ENCODE results near the gene DDX3X. TPM values are rescaled to one million over a fixed set of nuclear protein-coding genes. Genes with fewer than 3 reads are reported as not detected.
"Not testable (repeated sequence)": the region's sequence is repeated elsewhere in the genome, so short reads cannot be mapped to it uniquely, and the experiment has no call there.

DDX3X gene
- total RNA-seq, 2 donors from 2014 or later, result 795 to 944 TPM

GRCh38 chrX:41351923-41352322 is 18.0 kb downstream of the DDX3X start:
- no peak for DNase-seq
- no peaks in the 10 kb centered on the region for H3K27me3 Mint-ChIP-seq
- H3K4me1 Mint-ChIP-seq, result peaks cover 22% of the 10 kb centered on the region

GRCh38 chrX:41352329-41352838 is 18.4 kb downstream of the DDX3X start:
- Mint-ChIP-seq H3K27ac (peak overlapping the region; percentile 94), H3K36me3 (ENCODE audit: low read depth) (no peaks in the 10 kb centered on the region), H3K4me3 (peak overlapping the region; percentile 76), H3K27me3 (no peaks in the 10 kb centered on the region), H3K4me1 (peaks cover 22% of the 10 kb centered on the region)
- no peaks in the 10 kb centered on the region for H3K9me3 ChIP-seq (ENCODE audit: control insufficient read depth, low read length, poor library complexity, severe bottlenecking)
- no peak for DNase-seq
- peak; percentile 21 for ATAC-seq

More at GRCh38 chrX:41351923-41352322, 18.0 kb downstream of the DDX3X start:
- peak; percentile 12 for ATAC-seq
- no peaks in the 10 kb centered on the region for H3K9me3 ChIP-seq (ENCODE audit: control insufficient read depth, low read length, poor library complexity, severe bottlenecking)
- Mint-ChIP-seq H3K36me3 (ENCODE audit: low read depth) (peaks cover 2% of the 10 kb centered on the region), H3K4me3 (peak overlapping the region; percentile 76), H3K27ac (peak overlapping the region; percentile 94)

- Mint-ChIP-seq H3K27ac (peak overlapping the region; percentile 3), H3K4me3 (no peak overlapping the region), H3K4me1 (peaks cover 22% of the 10 kb centered on the region), H3K27me3 (no peaks in the 10 kb centered on the region), H3K36me3 (ENCODE audit: low read depth) (no peaks in the 10 kb centered on the region)
- no peaks in the 10 kb centered on the region for H3K9me3 ChIP-seq (ENCODE audit: control insufficient read depth, low read length, poor library complexity, severe bottlenecking)
- peak; percentile 9 for ATAC-seq
- no peak for DNase-seq
Observed at GRCh38 chrX:41353985-41354384, 20.0 kb downstream of the DDX3X start.

GRCh38 chrX:41369152-41369551 is 35.2 kb downstream of the DDX3X start:
- Mint-ChIP-seq H3K27me3 (no peaks in the 10 kb centered on the region), H3K27ac (no peak overlapping the region), H3K4me1 (peaks cover 2% of the 10 kb centered on the region), H3K4me3 (no peak overlapping the region), H3K36me3 (ENCODE audit: low read depth) (no peaks in the 10 kb centered on the region)
- DNase-seq (no peak), ATAC-seq (no peak)
- no peaks in the 10 kb centered on the region for H3K9me3 ChIP-seq (ENCODE audit: control insufficient read depth, low read length, poor library complexity, severe bottlenecking)

GRCh38 chrX:41371575-41371974 is 37.6 kb downstream of the DDX3X start:
- not testable (repeated sequence) for H3K4me1 Mint-ChIP-seq; H3K9me3 ChIP-seq (ENCODE audit: control insufficient read depth, low read length, poor library complexity, severe bottlenecking); ATAC-seq; H3K36me3 Mint-ChIP-seq (ENCODE audit: low read depth); H3K27me3 Mint-ChIP-seq; H3K4me3 Mint-ChIP-seq; DNase-seq; H3K27ac Mint-ChIP-seq

GRCh38 chrX:41373989-41374606 is 40.1 kb downstream of the DDX3X start:
- no peaks in the 10 kb centered on the region for H3K27me3 Mint-ChIP-seq
- no peak overlapping the region for H3K4me3 Mint-ChIP-seq
- no peaks in the 10 kb centered on the region for H3K36me3 Mint-ChIP-seq (ENCODE audit: low read depth)
- H3K4me1 Mint-ChIP-seq, result peaks cover 2% of the 10 kb centered on the region
- no peak overlapping the region for H3K27ac Mint-ChIP-seq
- no peaks in the 10 kb centered on the region for H3K9me3 ChIP-seq (ENCODE audit: control insufficient read depth, low read length, poor library complexity, severe bottlenecking)
- DNase-seq, result no peak
- ATAC-seq, result no peak

GRCh38 chrX:41377624-41378023 is 43.7 kb downstream of the DDX3X start:
- Mint-ChIP-seq H3K4me3 (no peak overlapping the region), H3K4me1 (no peaks in the 10 kb centered on the region), H3K36me3 (ENCODE audit: low read depth) (no peaks in the 10 kb centered on the region), H3K27me3 (no peaks in the 10 kb centered on the region), H3K27ac (no peak overlapping the region)
- DNase-seq (no peak), ATAC-seq (no peak)
- H3K9me3 ChIP-seq (ENCODE audit: control insufficient read depth, low read length, poor library complexity, severe bottlenecking), result no peaks in the 10 kb centered on the region

- H3K27me3 Mint-ChIP-seq, result no peaks in the 10 kb centered on the region
- no peaks in the 10 kb centered on the region for H3K36me3 Mint-ChIP-seq (ENCODE audit: low read depth)
- H3K27ac Mint-ChIP-seq, result no peak overlapping the region
- DNase-seq (no peak), ATAC-seq (no peak)
- no peaks in the 10 kb centered on the region for H3K9me3 ChIP-seq (ENCODE audit: control insufficient read depth, low read length, poor library complexity, severe bottlenecking)
- H3K4me3 Mint-ChIP-seq, result no peak overlapping the region
- peaks cover 10% of the 10 kb centered on the region for H3K4me1 Mint-ChIP-seq
Observed at GRCh38 chrX:41381685-41382084, 47.7 kb downstream of the DDX3X start.

GRCh38 chrX:41382714-41383645 is 49.0 kb downstream of the DDX3X start:
- no peaks in the 10 kb centered on the region for H3K36me3 Mint-ChIP-seq (ENCODE audit: low read depth)
- DNase-seq (peak in 1 of 3 donors; percentile 16), ATAC-seq (peak; percentile 79)

GRCh38 chrX:41384051-41384705 is 50.2 kb downstream of the DDX3X start:
- Mint-ChIP-seq H3K4me3 (no peak overlapping the region), H3K27me3 (no peaks in the 10 kb centered on the region), H3K36me3 (ENCODE audit: low read depth) (no peaks in the 10 kb centered on the region), H3K27ac (peak overlapping the region; percentile 85), H3K4me1 (peaks cover 10% of the 10 kb centered on the region)
- H3K9me3 ChIP-seq (ENCODE audit: control insufficient read depth, low read length, poor library complexity, severe bottlenecking), result no peaks in the 10 kb centered on the region
- DNase-seq (peak; percentile 4 to 47 (median 35)), ATAC-seq (peak; percentile 75)

More at GRCh38 chrX:41382714-41383645, 49.0 kb downstream of the DDX3X start:
- H3K9me3 ChIP-seq (ENCODE audit: control insufficient read depth, low read length, poor library complexity, severe bottlenecking), result no peaks in the 10 kb centered on the region
- Mint-ChIP-seq H3K4me3 (peak overlapping the region; percentile 83), H3K4me1 (peaks cover 10% of the 10 kb centered on the region), H3K27me3 (no peaks in the 10 kb centered on the region), H3K27ac (peak overlapping the region; percentile 85)

GRCh38 chrX:41386222-41386990 is 52.4 kb downstream of the DDX3X start:
- H3K27me3 Mint-ChIP-seq, result no peaks in the 10 kb centered on the region
- H3K9me3 ChIP-seq (ENCODE audit: control insufficient read depth, low read length, poor library complexity, severe bottlenecking), result no peaks in the 10 kb centered on the region
- no peak overlapping the region for H3K4me3 Mint-ChIP-seq
- no peak overlapping the region for H3K27ac Mint-ChIP-seq
- no peak for DNase-seq
- no peaks in the 10 kb centered on the region for H3K36me3 Mint-ChIP-seq (ENCODE audit: low read depth)
- no peak for ATAC-seq
- peaks cover 10% of the 10 kb centered on the region for H3K4me1 Mint-ChIP-seq

GRCh38 chrX:41388543-41388942 is 54.6 kb downstream of the DDX3X start:
- no peaks in the 10 kb centered on the region for H3K9me3 ChIP-seq (ENCODE audit: control insufficient read depth, low read length, poor library complexity, severe bottlenecking)
- H3K4me3 Mint-ChIP-seq, result no peak overlapping the region
- H3K4me1 Mint-ChIP-seq, result peaks cover 3% of the 10 kb centered on the region
- H3K27ac Mint-ChIP-seq, result no peak overlapping the region
- no peaks in the 10 kb centered on the region for H3K27me3 Mint-ChIP-seq
- no peak for ATAC-seq
- DNase-seq, result no peak
- H3K36me3 Mint-ChIP-seq (ENCODE audit: low read depth), result no peaks in the 10 kb centered on the region
